ENCODE results near the gene AMFR. TPM values are rescaled to one million over a fixed set of nuclear protein-coding genes. Genes with fewer than 3 reads are reported as not detected.
A peak's percentile ranks its signal among the peaks of the same experiment; 100 is the strongest.

Gene AMFR
- total and polyA plus RNA-seq, 2 of the 13 experiments (the other 11 are each of a cell fraction or from before 2014, with no cell fraction given) = 52.9 to 108 TPM

DNA sequence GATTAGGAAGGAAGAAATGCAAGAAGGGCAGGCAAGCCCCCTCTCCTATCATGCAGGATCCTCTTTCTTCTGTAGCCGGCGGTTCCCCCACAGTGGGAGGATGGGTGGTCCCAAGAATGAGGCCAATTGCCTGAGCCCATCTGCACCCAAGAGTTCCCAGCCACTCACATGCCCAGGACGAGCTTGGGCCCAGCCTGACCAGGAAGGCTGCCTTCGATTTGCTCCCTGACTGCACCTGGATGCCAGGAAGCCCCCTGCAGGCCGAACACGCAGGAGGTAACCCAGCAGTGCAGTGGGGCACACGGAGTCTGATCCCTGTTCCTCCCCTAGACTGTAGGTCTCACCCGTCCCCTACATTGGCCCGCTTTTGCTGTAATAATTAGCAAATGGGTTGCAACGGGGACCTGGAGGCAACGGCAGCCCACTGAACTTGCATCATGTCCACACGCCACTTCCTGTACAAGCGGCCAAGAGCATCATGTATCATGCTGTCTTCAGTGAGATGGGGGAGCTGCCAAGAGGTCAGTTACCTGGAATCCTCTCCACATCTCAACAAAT is 67.5 kb downstream of the AMFR start (continued):
- TF ChIP-seq, protein P1, sequence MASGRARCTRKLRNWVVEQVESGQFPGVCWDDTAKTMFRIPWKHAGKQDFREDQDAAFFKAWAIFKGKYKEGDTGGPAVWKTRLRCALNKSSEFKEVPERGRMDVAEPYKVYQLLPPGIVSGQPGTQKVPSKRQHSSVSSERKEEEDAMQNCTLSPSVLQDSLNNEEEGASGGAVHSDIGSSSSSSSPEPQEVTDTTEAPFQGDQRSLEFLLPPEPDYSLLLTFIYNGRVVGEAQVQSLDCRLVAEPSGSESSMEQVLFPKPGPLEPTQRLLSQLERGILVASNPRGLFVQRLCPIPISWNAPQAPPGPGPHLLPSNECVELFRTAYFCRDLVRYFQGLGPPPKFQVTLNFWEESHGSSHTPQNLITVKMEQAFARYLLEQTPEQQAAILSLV (CRISPR knock-in tag; IDR thresholded peaks at IDR 0.05; ENCODE audit: borderline replicate concordance) = no peak
- TF ChIP-seq KDM4B (CRISPR knock-in tag; IDR thresholded peaks at IDR 0.05) (0 out of 2 replicates have a peak, but pooled peaks have one; percentile 15), PITX1 (CRISPR knock-in tag; IDR thresholded peaks at IDR 0.05) (peak; percentile 87), KMT2B (CRISPR knock-in tag; IDR thresholded peaks at IDR 0.05) (no peak), NFKB2 (CRISPR knock-in tag; IDR thresholded peaks at IDR 0.05; ENCODE audit: borderline replicate concordance) (peak; percentile 84; the same call in 1 of the 2 replicates), AHR (CRISPR knock-in tag; IDR thresholded peaks at IDR 0.05) (0 out of 2 replicates have a peak, but pooled peaks have one; percentile 27), FOXP4 (CRISPR knock-in tag; IDR thresholded peaks at IDR 0.05) (peak; percentile 51; the same call in 1 of the 2 replicates), PRDM10 (CRISPR knock-in tag; IDR thresholded peaks at IDR 0.05; ENCODE audit: low read depth) (peak; percentile 72; the same call in 1 of the 2 replicates), ATM (IDR thresholded peaks at IDR 0.05; ENCODE audit: borderline replicate concordance) (no peak), FOXC1 (CRISPR knock-in tag; IDR thresholded peaks at IDR 0.05; ENCODE audit: borderline replicate concordance) (0 out of 2 replicates have a peak, but pooled peaks have one; percentile 25), FOSL2 (CRISPR knock-in tag; IDR thresholded peaks at IDR 0.05) (0 out of 2 replicates have a peak, but pooled peaks have one; percentile 10), ZNF3 (CRISPR knock-in tag; IDR thresholded peaks at IDR 0.05) (no peak), ZFP36L2 (CRISPR knock-in tag; IDR thresholded peaks at IDR 0.05) (no peak), ZBTB20 (CRISPR knock-in tag; IDR thresholded peaks at IDR 0.05; ENCODE audit: borderline replicate concordance, low read depth) (0 out of 2 replicates have a peak, but pooled peaks have one; percentile 38), ZNF138 (CRISPR knock-in tag; IDR thresholded peaks at IDR 0.05; ENCODE audit: low read depth) (no peak), ZNF292 (CRISPR knock-in tag; IDR thresholded peaks at IDR 0.05; ENCODE audit: borderline replicate concordance, low read depth) (peak; percentile 54; the same call in 1 of the 2 replicates), EED (CRISPR knock-in tag; IDR thresholded peaks at IDR 0.05) (no peak)
- TF ChIP-seq, protein P2, sequence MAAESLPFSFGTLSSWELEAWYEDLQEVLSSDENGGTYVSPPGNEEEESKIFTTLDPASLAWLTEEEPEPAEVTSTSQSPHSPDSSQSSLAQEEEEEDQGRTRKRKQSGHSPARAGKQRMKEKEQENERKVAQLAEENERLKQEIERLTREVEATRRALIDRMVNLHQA (CRISPR knock-in tag; IDR thresholded peaks at IDR 0.05) = no peak
- TF ChIP-seq, protein P3, sequence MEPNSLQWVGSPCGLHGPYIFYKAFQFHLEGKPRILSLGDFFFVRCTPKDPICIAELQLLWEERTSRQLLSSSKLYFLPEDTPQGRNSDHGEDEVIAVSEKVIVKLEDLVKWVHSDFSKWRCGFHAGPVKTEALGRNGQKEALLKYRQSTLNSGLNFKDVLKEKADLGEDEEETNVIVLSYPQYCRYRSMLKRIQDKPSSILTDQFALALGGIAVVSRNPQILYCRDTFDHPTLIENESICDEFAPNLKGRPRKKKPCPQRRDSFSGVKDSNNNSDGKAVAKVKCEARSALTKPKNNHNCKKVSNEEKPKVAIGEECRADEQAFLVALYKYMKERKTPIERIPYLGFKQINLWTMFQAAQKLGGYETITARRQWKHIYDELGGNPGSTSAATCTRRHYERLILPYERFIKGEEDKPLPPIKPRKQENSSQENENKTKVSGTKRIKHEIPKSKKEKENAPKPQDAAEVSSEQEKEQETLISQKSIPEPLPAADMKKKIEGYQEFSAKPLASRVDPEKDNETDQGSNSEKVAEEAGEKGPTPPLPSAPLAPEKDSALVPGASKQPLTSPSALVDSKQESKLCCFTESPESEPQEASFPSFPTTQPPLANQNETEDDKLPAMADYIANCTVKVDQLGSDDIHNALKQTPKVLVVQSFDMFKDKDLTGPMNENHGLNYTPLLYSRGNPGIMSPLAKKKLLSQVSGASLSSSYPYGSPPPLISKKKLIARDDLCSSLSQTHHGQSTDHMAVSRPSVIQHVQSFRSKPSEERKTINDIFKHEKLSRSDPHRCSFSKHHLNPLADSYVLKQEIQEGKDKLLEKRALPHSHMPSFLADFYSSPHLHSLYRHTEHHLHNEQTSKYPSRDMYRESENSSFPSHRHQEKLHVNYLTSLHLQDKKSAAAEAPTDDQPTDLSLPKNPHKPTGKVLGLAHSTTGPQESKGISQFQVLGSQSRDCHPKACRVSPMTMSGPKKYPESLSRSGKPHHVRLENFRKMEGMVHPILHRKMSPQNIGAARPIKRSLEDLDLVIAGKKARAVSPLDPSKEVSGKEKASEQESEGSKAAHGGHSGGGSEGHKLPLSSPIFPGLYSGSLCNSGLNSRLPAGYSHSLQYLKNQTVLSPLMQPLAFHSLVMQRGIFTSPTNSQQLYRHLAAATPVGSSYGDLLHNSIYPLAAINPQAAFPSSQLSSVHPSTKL (CRISPR knock-in tag; IDR thresholded peaks at IDR 0.05) = peak; percentile 43; the same call in 1 of the 2 replicates
